Stimulated activated memory B cell treated with anti-CD40 and anti-IgM and Interleukin-4, amounts not matched to agents 10 μg/mL and 1 μg/mL and 100 μg/mL, for 72 hours (primary cell): ENCODE results near the gene CXCL5.

ENCODE experiments used
- ATAC-seq: fragments of 150-1000 bp; cut with Tn5 transposase; 2 replicates; pipeline ENCODE4 v1.10.0; 2021
- H3K27ac Mint-ChIP-seq: one replicate; pipeline ENCODE4 v1.8.0; 2022; ENCODE audit warnings: mild to moderate bottlenecking, mixed read lengths
- H3K27me3 Mint-ChIP-seq: one replicate; pipeline ENCODE4 v1.8.0; 2022; ENCODE audit warnings: mixed read lengths
- H3K36me3 Mint-ChIP-seq: one replicate; pipeline ENCODE4 v1.8.0; 2022; ENCODE audit warnings: mixed read lengths
- H3K4me1 Mint-ChIP-seq: one replicate; pipeline ENCODE4 v1.8.0; 2022; ENCODE audit warnings: mixed read lengths
- H3K4me3 Mint-ChIP-seq: one replicate; pipeline ENCODE4 v1.8.0; 2022; ENCODE audit warnings: mild to moderate bottlenecking, moderate library complexity, mixed read lengths
- H3K9me3 Mint-ChIP-seq: one replicate; pipeline ENCODE4 v1.8.0; 2022; ENCODE audit warnings: mixed read lengths

Gene CXCL5

GRCh38 chr4:74030285-74030684, 31.8 kb upstream of the CXCL5 start:
- ATAC-seq, result no peak
- Mint-ChIP-seq H3K27me3 (peaks cover under 1% of the 10 kb centered on the region), H3K9me3 (no peaks in the 10 kb centered on the region), H3K4me3 (no peak overlapping the region), H3K36me3 (no peaks in the 10 kb centered on the region), H3K27ac (no peak overlapping the region), H3K4me1 (no peaks in the 10 kb centered on the region)

DNA sequence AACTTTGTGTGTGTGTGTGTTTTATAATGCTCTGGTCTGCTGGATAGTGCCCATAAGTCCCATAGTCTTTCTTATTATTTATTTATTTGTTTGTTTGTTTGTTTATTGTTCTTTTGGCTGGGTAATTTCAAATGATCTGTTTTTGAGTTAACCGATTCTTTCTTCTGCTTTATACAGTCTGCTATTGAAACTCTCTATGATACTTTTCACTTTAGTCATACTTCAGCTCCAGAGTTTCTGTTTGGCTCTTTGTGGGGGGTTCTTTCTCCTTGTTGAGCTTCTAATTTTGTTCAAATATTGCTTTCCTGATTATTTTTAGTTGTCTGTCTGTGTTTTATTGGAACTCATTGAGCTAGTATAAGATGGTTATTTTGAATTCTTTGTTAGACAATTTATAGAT, 30.0 kb upstream of the CXCL5 start:
- no peak for ATAC-seq

GRCh38 chr4:74023709-74024108, 25.2 kb upstream of the CXCL5 start:
- Mint-ChIP-seq H3K9me3 (no peaks in the 10 kb centered on the region), H3K4me3 (no peak overlapping the region), H3K4me1 (no peaks in the 10 kb centered on the region), H3K27me3 (no peaks in the 10 kb centered on the region), H3K27ac (no peak overlapping the region), H3K36me3 (no peaks in the 10 kb centered on the region)
- no peak for ATAC-seq

More for the DNA sequence above, 30.0 kb upstream of the CXCL5 start:
- Mint-ChIP-seq H3K27me3 (no peaks in the 10 kb centered on the region), H3K36me3 (no peaks in the 10 kb centered on the region), H3K4me3 (no peak overlapping the region), H3K27ac (no peak overlapping the region), H3K4me1 (no peaks in the 10 kb centered on the region), H3K9me3 (no peaks in the 10 kb centered on the region)

GRCh38 chr4:74021601-74022000, 23.1 kb upstream of the CXCL5 start:
- H3K27me3 Mint-ChIP-seq, result no peaks in the 10 kb centered on the region
- no peaks in the 10 kb centered on the region for H3K4me1 Mint-ChIP-seq
- no peak overlapping the region for H3K4me3 Mint-ChIP-seq
- H3K36me3 Mint-ChIP-seq, result no peaks in the 10 kb centered on the region
- H3K9me3 Mint-ChIP-seq, result no peaks in the 10 kb centered on the region
- H3K27ac Mint-ChIP-seq, result no peak overlapping the region
- ATAC-seq, result no peak

DNA sequence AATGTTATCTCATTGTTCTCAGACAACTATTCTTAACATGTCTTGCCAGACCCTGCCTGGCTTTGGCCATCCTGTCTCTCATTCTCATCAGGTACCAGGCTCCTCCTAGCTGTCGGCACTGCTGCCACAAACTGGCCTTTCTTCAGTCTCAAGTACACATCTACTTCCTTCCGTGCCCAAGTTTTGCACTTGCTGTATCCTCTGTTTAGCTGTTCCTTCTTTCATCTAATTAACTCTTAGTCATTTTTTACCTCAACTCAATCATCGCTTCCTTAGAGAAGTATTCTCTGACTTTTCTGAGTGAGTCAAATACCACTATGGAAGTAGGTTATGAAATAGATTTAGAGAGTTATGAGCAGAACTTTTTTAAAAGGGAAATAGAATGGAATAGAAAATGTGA, 20.3 kb upstream of the CXCL5 start:
- Mint-ChIP-seq H3K9me3 (no peaks in the 10 kb centered on the region), H3K27me3 (no peaks in the 10 kb centered on the region), H3K36me3 (no peaks in the 10 kb centered on the region), H3K4me3 (no peak overlapping the region), H3K27ac (no peak overlapping the region), H3K4me1 (no peaks in the 10 kb centered on the region)
- no peak for ATAC-seq

GRCh38 chr4:74018116-74018515, 19.6 kb upstream of the CXCL5 start:
- no peak overlapping the region for H3K27ac Mint-ChIP-seq
- ATAC-seq, result no peak
- no peaks in the 10 kb centered on the region for H3K4me1 Mint-ChIP-seq
- no peaks in the 10 kb centered on the region for H3K9me3 Mint-ChIP-seq
- H3K4me3 Mint-ChIP-seq, result no peak overlapping the region
- H3K36me3 Mint-ChIP-seq, result no peaks in the 10 kb centered on the region
- H3K27me3 Mint-ChIP-seq, result no peaks in the 10 kb centered on the region

DNA sequence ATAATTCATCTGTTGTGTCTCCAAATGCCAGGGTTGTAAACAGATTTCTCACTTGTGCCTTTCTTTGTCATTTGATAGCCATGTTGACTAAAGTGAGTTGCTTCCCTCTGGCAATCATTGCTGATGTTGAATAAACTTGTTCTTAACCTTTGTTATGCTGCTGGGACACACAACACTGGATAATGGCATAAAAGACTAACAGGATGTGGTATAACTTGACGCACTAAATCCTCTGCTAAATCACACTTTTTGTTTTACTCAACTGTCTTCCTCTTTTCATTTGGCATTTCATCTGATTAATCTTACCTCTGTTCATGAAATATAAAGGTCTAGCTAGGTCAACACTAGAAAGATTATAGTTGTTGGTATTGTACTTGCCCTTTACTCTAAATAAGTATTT, 17.6 kb upstream of the CXCL5 start:
- no peak for ATAC-seq
- H3K4me3 Mint-ChIP-seq, result no peak overlapping the region
- no peaks in the 10 kb centered on the region for H3K36me3 Mint-ChIP-seq
- H3K4me1 Mint-ChIP-seq, result no peaks in the 10 kb centered on the region
- no peak overlapping the region for H3K27ac Mint-ChIP-seq
- no peaks in the 10 kb centered on the region for H3K27me3 Mint-ChIP-seq
- no peaks in the 10 kb centered on the region for H3K9me3 Mint-ChIP-seq

DNA sequence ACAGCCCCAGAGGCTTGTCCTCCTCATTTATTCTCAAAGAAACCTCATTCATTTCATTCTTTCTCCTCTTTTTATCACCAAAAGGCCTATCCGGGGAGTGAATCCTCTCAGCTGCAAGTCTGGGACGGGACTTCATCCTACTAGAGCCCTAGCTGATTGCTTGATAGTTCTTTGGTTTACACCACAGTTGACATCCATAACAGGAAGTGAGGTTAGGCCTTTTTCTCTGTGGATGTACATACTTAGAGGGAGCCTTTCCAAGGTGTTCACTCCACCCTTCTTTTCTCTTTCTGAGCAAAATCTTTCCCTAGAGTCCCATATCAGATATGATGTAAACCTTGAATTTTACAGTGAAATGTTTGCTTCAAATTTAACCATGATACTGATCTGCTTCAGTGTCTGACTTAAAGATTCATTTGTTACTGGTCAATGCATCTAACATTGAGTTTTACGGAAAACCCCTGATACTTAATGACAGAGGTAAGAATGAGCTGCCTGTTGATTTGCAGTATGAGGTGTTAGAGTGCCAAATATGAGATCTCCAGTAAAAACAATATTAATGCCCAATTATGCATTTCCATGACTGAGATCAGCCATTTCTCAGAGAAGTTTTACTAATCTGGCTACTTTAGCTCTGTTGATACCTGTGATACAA, 16.8 kb upstream of the CXCL5 start:
- no peaks in the 10 kb centered on the region for H3K9me3 Mint-ChIP-seq
- no peaks in the 10 kb centered on the region for H3K36me3 Mint-ChIP-seq
- no peak overlapping the region for H3K4me3 Mint-ChIP-seq
- H3K4me1 Mint-ChIP-seq, result no peaks in the 10 kb centered on the region
- no peaks in the 10 kb centered on the region for H3K27me3 Mint-ChIP-seq
- no peak overlapping the region for H3K27ac Mint-ChIP-seq
- ATAC-seq, result no peak

- no peak for ATAC-seq
- no peaks in the 10 kb centered on the region for H3K36me3 Mint-ChIP-seq
- H3K4me3 Mint-ChIP-seq, result no peak overlapping the region
- H3K4me1 Mint-ChIP-seq, result no peaks in the 10 kb centered on the region
- no peaks in the 10 kb centered on the region for H3K9me3 Mint-ChIP-seq
- H3K27ac Mint-ChIP-seq, result no peak overlapping the region
- H3K27me3 Mint-ChIP-seq, result no peaks in the 10 kb centered on the region
Measured at GRCh38 chr4:74014332-74014731, 15.9 kb upstream of the CXCL5 start.

- Mint-ChIP-seq H3K36me3 (no peaks in the 10 kb centered on the region), H3K9me3 (no peaks in the 10 kb centered on the region), H3K27me3 (no peaks in the 10 kb centered on the region), H3K4me3 (no peak overlapping the region), H3K27ac (no peak overlapping the region), H3K4me1 (no peaks in the 10 kb centered on the region)
- no peak for ATAC-seq
Measured at GRCh38 chr4:74013264-74013663, 14.8 kb upstream of the CXCL5 start.

DNA sequence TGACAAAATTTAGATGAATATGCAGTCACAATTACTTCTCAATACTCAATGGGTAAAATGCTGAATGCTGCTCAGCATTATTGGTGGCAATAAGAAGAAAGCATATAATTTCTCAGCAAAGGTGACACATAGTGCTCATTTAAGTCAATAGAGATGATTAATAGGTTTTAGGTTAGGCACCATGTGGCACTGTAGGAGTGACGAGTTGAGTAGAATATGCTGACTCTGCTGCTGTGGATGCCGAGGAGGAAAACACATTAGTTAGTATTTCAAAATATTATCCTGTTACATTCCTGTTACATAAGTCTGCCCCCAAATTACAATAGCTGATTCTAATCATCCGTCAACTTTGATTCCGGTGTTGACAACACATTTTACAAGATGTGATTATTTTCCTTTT, 13.7 kb upstream of the CXCL5 start:
- H3K27ac Mint-ChIP-seq, result no peak overlapping the region
- no peaks in the 10 kb centered on the region for H3K27me3 Mint-ChIP-seq
- H3K9me3 Mint-ChIP-seq, result no peaks in the 10 kb centered on the region
- H3K36me3 Mint-ChIP-seq, result no peaks in the 10 kb centered on the region
- H3K4me1 Mint-ChIP-seq, result no peaks in the 10 kb centered on the region
- no peak for ATAC-seq
- H3K4me3 Mint-ChIP-seq, result no peak overlapping the region

DNA sequence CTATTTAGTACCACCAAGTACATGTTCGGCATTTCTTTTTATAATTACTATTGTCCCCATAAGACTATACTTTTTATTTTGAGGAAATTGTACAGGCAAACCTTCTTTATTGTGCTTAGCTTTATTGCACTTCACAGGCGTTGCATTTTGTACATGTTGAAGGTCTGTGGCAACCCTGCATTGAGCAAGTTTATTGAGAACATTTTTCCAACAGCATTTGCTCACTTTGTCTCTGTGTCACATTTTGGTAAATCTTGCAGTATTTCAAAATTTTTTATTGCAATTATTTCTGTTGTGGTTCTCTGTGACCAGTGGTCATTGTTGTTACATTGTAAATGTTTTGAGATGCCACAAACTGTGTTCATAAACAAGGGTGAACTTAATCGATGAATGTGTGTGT, 10.8 kb upstream of the CXCL5 start:
- ATAC-seq, result no peak
- H3K27me3 Mint-ChIP-seq, result no peaks in the 10 kb centered on the region
- no peaks in the 10 kb centered on the region for H3K4me1 Mint-ChIP-seq
- no peaks in the 10 kb centered on the region for H3K36me3 Mint-ChIP-seq
- no peak overlapping the region for H3K27ac Mint-ChIP-seq
- no peak overlapping the region for H3K4me3 Mint-ChIP-seq
- H3K9me3 Mint-ChIP-seq, result no peaks in the 10 kb centered on the region

- H3K27me3 Mint-ChIP-seq, result no peaks in the 10 kb centered on the region
- ATAC-seq, result no peak
- no peak overlapping the region for H3K4me3 Mint-ChIP-seq
Measured at GRCh38 chr4:74006009-74006476, 7.6 kb upstream of the CXCL5 start.

DNA sequence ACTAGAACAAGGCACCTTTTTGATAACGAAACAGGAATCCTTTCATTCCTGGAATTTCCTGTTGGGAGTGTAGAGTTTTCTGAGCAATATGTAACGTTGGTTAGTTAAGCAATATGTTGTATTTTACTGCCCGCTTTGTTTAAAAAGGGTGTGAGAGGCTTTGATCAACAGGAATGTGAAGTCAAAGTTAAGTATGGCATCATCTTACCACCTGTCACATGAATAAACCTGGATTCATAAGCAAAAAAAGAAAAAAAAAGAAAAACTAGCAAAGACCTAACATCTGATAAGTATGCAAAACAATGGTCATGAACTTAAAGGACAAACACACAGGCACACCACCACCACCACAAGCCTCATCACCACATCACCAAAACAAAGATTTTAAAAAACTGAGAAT, 7.1 kb upstream of the CXCL5 start:
- Mint-ChIP-seq H3K4me1 (no peaks in the 10 kb centered on the region), H3K27me3 (no peaks in the 10 kb centered on the region), H3K4me3 (no peak overlapping the region), H3K36me3 (no peaks in the 10 kb centered on the region), H3K9me3 (no peaks in the 10 kb centered on the region), H3K27ac (no peak overlapping the region)
- no peak for ATAC-seq

More at GRCh38 chr4:74006009-74006476, 7.6 kb upstream of the CXCL5 start:
- H3K36me3 Mint-ChIP-seq, result no peaks in the 10 kb centered on the region
- H3K9me3 Mint-ChIP-seq, result no peaks in the 10 kb centered on the region
- no peaks in the 10 kb centered on the region for H3K4me1 Mint-ChIP-seq
- no peak overlapping the region for H3K27ac Mint-ChIP-seq

- H3K4me1 Mint-ChIP-seq, result no peaks in the 10 kb centered on the region
Measured at GRCh38 chr4:74004668-74005067, 6.2 kb upstream of the CXCL5 start.

DNA sequence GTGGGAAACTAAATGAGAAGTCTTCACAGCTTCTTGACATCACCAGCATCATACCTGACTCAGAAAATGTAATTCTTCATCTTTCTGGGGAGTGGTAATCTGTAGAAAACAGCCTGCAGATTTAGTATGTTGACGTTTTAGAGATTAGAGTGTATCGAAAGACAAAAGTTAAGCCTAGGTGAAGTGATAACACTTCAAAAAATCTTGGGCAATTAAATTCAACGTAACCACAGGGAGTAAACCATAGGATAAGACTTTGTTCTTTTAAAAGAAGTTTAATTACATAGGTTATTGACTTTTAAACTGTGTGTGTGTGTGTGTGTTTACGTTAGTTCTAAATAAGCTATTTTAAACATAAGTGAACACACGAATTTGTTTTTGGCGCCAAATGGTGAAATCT, 1.8 kb upstream of the CXCL5 start:
- H3K9me3 Mint-ChIP-seq, result peaks cover 2% of the 10 kb centered on the region
- no peaks in the 10 kb centered on the region for H3K36me3 Mint-ChIP-seq
- ATAC-seq, result no peak
- H3K27me3 Mint-ChIP-seq, result peaks cover 9% of the 10 kb centered on the region
- H3K4me1 Mint-ChIP-seq, result no peaks in the 10 kb centered on the region
- no peak overlapping the region for H3K4me3 Mint-ChIP-seq
- no peak overlapping the region for H3K27ac Mint-ChIP-seq

More at GRCh38 chr4:74004668-74005067, 6.2 kb upstream of the CXCL5 start:
- no peaks in the 10 kb centered on the region for H3K27me3 Mint-ChIP-seq
- H3K9me3 Mint-ChIP-seq, result no peaks in the 10 kb centered on the region
- H3K27ac Mint-ChIP-seq, result no peak overlapping the region
- ATAC-seq, result no peak
- no peak overlapping the region for H3K4me3 Mint-ChIP-seq
- no peaks in the 10 kb centered on the region for H3K36me3 Mint-ChIP-seq

DNA sequence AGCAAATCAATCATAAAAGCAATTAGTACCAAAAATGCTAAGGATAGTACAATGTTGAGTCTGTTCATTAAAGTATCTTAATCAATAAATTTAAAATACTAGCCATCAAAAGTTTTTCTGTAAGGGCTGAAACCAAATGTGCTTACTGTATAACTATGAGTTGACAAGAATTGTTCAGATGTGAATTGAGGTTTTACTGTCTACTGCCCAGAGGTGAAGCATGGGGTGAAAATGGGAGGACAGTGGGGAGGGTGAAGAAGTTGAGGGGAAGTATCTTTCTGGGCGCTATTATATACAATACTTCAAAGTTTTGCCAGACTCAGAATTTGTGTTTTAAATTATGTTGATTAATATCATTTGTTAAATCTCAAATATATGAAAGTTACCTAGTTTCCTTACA, 6.4 kb downstream of the CXCL5 start:
- Mint-ChIP-seq H3K4me1 (no peaks in the 10 kb centered on the region), H3K27ac (no peak overlapping the region), H3K9me3 (no peaks in the 10 kb centered on the region), H3K4me3 (no peak overlapping the region), H3K36me3 (no peaks in the 10 kb centered on the region), H3K27me3 (no peaks in the 10 kb centered on the region)
- ATAC-seq, result no peak
